Diencephalon (tissue), 1 donor: ENCODE results near the gene NPIPA7. TPM values are rescaled to one million over a fixed set of nuclear protein-coding genes. Genes with fewer than 3 reads are reported as not detected.

Experiments
- small RNA-seq: library from RNA; depleted of rRNA; stranded (forward); fragments of <200 nt; gene quantifications from one replicate; pipeline ENCODE3, GENCODE V24; 2014
- total RNA-seq: library from RNA; depleted of rRNA; stranded (reverse); fragments of >200 nt; gene quantifications from one replicate; pipeline ENCODE4 v1.2.3, GENCODE V29; 2014

The NPIPA7 gene
- total RNA-seq: 3.0 TPM

GRCh38 chr16:16378840-16379239 lies at the start of gene NPIPA7:
NPIPA7 (plus strand) TSS chr16:16379140; CDS start chr16:16379245, 105 bp downstream.

Small RNAs within 50 kb of the gene (small RNA-seq; reads per million reads assigned to genes)
- gene AC138969.3 (not detected), gene MIR6511A3 (not detected), gene MIR6770-2 (not detected)

Other genes starting within 250 kb of the NPIPA7 start
- gene ABCC6, start 155.6 kb upstream of the NPIPA7 start, total RNA-seq: 0.23 TPM
- gene NOMO3, start 146.6 kb upstream of the NPIPA7 start, total RNA-seq: 67.4 TPM